IMR-90 (cell line): Measurements from ENCODE around the gene LANCL3. TPM values are rescaled to one million over a fixed set of nuclear protein-coding genes. Genes with fewer than 3 reads are reported as not detected.

Experiments
- ATAC-seq: fragments of 200-7000 bp; cut with Tn5 transposase; 2 replicates; pipeline ENCODE4 v1.9.1; 2020; ENCODE audit warnings: low read depth, mild to moderate bottlenecking, moderate library complexity
- BruUV-seq: library from RNA; stranded (reverse); fragments of 400-500 nt; replicated peaks from 2 replicates; lab custom pipeline; 2021; lab: Mats Ljungman, UMichigan
- CTCF ChIA-PET: fragments of 300-600 bp; formaldehyde crosslinking; extraction: SDS; loops from one replicate; lab custom pipeline; 2021; ENCODE audit warnings: antibody characterized with exemption; lab: Yijun Ruan, JAX
- POLR2A ChIA-PET: fragments of 300-600 bp; sonication (Branson Sonifier 250); formaldehyde crosslinking; loops from one replicate; lab custom pipeline; 2022; ENCODE audit warnings: antibody characterized with exemption; ENCODE audit not compliant: unreplicated experiment; lab: Charles Lee
- DNase-seq: peaks from one replicate; pipeline ENCODE4 v3.0.0; 2013
- H2AFZ ChIP-seq: replicated peaks from 2 replicates; pipeline ENCODE3; 2013; ENCODE audit warnings: low read length, mild to moderate bottlenecking; ENCODE audit not compliant: poor library complexity
- H2AK5ac ChIP-seq: 2 replicates; pipeline ENCODE4 v1.6.1; 2013; ENCODE audit warnings: low read depth, low read length, inconsistent platforms
- H2AK9ac ChIP-seq: replicated peaks from 2 replicates; pipeline ENCODE3; 2013; ENCODE audit warnings: mild to moderate bottlenecking, low read depth, low read length, moderate library complexity; ENCODE audit not compliant: poor library complexity
- H2BK120ac ChIP-seq: 2 replicates; pipeline ENCODE4 v1.6.1; 2013; ENCODE audit warnings: low read depth, low read length, inconsistent platforms
- H2BK15ac ChIP-seq: 3 replicates; pipeline ENCODE4 v1.6.1; 2013; ENCODE audit warnings: low read depth, low read length, inconsistent platforms
- H2BK20ac ChIP-seq: 2 replicates; pipeline ENCODE4 v1.6.1; 2013; ENCODE audit warnings: low read depth, mild to moderate bottlenecking, inconsistent platforms, low read length, moderate library complexity
- H2BK5ac ChIP-seq: 2 replicates; pipeline ENCODE4 v1.6.1; 2013; ENCODE audit warnings: mild to moderate bottlenecking, low read depth, low read length, inconsistent platforms; ENCODE audit not compliant: poor library complexity, severe bottlenecking
- H3K14ac ChIP-seq: replicated peaks from 2 replicates; pipeline ENCODE4 v1.6.1; 2013; ENCODE audit warnings: low read depth, low read length, inconsistent platforms
- H3K18ac ChIP-seq: 2 replicates; pipeline ENCODE4 v1.6.1; 2013; ENCODE audit warnings: low read depth, low read length, control low read depth
- H3K23ac ChIP-seq: 2 replicates; pipeline ENCODE4 v1.6.1; 2013; ENCODE audit warnings: low read depth, low read length, inconsistent platforms
- H3K27ac ChIP-seq: 2 replicates; pipeline ENCODE4 v1.5.1; 2013; ENCODE audit warnings: mild to moderate bottlenecking, control low read depth, low read length; ENCODE audit not compliant: insufficient read depth
- H3K27me3 ChIP-seq: 2 replicates; pipeline ENCODE4 v1.6.1; 2013; ENCODE audit warnings: low read length; ENCODE audit not compliant: control insufficient read depth, insufficient read depth
- H3K36me3 ChIP-seq: 2 replicates; pipeline ENCODE4 v1.6.1; 2013; ENCODE audit warnings: low read length, mixed read lengths; ENCODE audit not compliant: control insufficient read depth, insufficient read depth
- H3K4ac ChIP-seq: 2 replicates; pipeline ENCODE4 v1.6.1; 2013; ENCODE audit warnings: low read depth, low read length, inconsistent platforms
- H3K4me1 ChIP-seq: 2 replicates; pipeline ENCODE4 v1.6.1; 2013; ENCODE audit warnings: low read length, mixed read lengths; ENCODE audit not compliant: control insufficient read depth, insufficient read depth
- H3K4me2 ChIP-seq: 2 replicates; pipeline ENCODE4 v1.6.1; 2013; ENCODE audit warnings: low read depth, mild to moderate bottlenecking, control low read depth, low read length, moderate library complexity
- H3K4me3 ChIP-seq: 2 replicates; pipeline ENCODE4 v1.5.1; 2013; ENCODE audit warnings: low read depth, mild to moderate bottlenecking, control low read depth, low read length, moderate library complexity; ENCODE audit not compliant: insufficient read depth
- H3K56ac ChIP-seq: 2 replicates; pipeline ENCODE4 v1.6.1; 2013; ENCODE audit warnings: low read length, inconsistent platforms; ENCODE audit not compliant: insufficient read depth; ENCODE audit errors: extremely low read depth
- H3K79me1 ChIP-seq, 2 experiments: 2 replicates each; pipeline ENCODE4 v1.6.1; 2013; ENCODE audit warnings: low read length in 2 of 2, inconsistent platforms in 1 of 2, low read depth in 1 of 2
- H3K9ac ChIP-seq: 2 replicates; pipeline ENCODE4 v1.6.1; 2013; ENCODE audit warnings: low read depth, low read length, control low read depth
- H3K9me1 ChIP-seq: 2 replicates; pipeline ENCODE4 v1.6.1; 2013; ENCODE audit warnings: low read length, inconsistent platforms; ENCODE audit not compliant: insufficient read depth
- H3K9me3 ChIP-seq: 2 replicates; pipeline ENCODE4 v1.6.1; 2013; ENCODE audit warnings: low read length; ENCODE audit not compliant: control insufficient read depth, insufficient read depth
- H4K20me1 ChIP-seq: 2 replicates; pipeline ENCODE4 v1.6.1; 2013; ENCODE audit warnings: low read length, inconsistent platforms; ENCODE audit not compliant: insufficient read depth
- H4K5ac ChIP-seq: 2 replicates; pipeline ENCODE4 v1.6.1; 2013; ENCODE audit warnings: mild to moderate bottlenecking, low read depth, low read length, control low read depth
- H4K8ac ChIP-seq, 2 experiments: 2 replicates each; pipeline ENCODE4 v1.6.1; 2013; ENCODE audit warnings: low read depth in 2 of 2, low read length in 2 of 2, control low read depth in 1 of 2, inconsistent platforms in 1 of 2
- H4K91ac ChIP-seq: 2 replicates; pipeline ENCODE4 v1.6.1; 2013; ENCODE audit warnings: low read depth, low read length, inconsistent platforms; ENCODE audit not compliant: insufficient read depth
- CEBPB ChIP-seq: IDR thresholded peaks from 2 replicates; pipeline ENCODE4 v1.6.1; 2012; ENCODE audit warnings: low read depth, low read length, improper control_type of control experiment
- CHD1 ChIP-seq: IDR thresholded peaks from 2 replicates; pipeline ENCODE4 v1.6.1; 2012; ENCODE audit warnings: low read depth, low read length, improper control_type of control experiment
- FOS ChIP-seq: fragments of 150-350 bp; IDR thresholded peaks from 2 replicates; pipeline ENCODE4 v1.6.1; 2016; ENCODE audit warnings: low read depth, low read length
- MAFK ChIP-seq: IDR thresholded peaks from 2 replicates; pipeline ENCODE4 v1.6.1; 2012; ENCODE audit warnings: low read depth, low read length, improper control_type of control experiment
- MXI1 ChIP-seq: IDR thresholded peaks from 2 replicates; pipeline ENCODE4 v1.6.1; 2012; ENCODE audit warnings: low read depth, mild to moderate bottlenecking, low read length, moderate library complexity, borderline replicate concordance
- POLR2A ChIP-seq: IDR thresholded peaks from 2 replicates; pipeline ENCODE4 v1.6.1; 2012; ENCODE audit warnings: mild to moderate bottlenecking, low read depth, low read length
- RAD21 ChIP-seq: IDR thresholded peaks from 2 replicates; pipeline ENCODE4 v1.6.1; 2012; ENCODE audit warnings: low read length, improper control_type of control experiment
- RFX5 ChIP-seq: IDR thresholded peaks from 2 replicates; pipeline ENCODE4 v1.8.0; 2012; ENCODE audit warnings: low read depth, mild to moderate bottlenecking, low read length, moderate library complexity
- WGBS, 2 experiments: methylation state at CpG; one replicate each; pipeline versions ENCODE4 v1.1.5 to v1.1.7; 2013; ENCODE audit warnings: missing lambda C conversion rate in 2 of 2; ENCODE audit not compliant: insufficient read length in 1 of 2; ENCODE audit errors: extremely low coverage in 2 of 2; 5-methylcytosine and 5-hydroxymethylcytosine counted together
- dilution Hi-C: fragments of 300-500 bp; cut with HindIII; formaldehyde crosslinking; loops from one replicate; pipeline ENCODE4 v1.14.3; 2018; ENCODE audit warnings: low sequenced_read_pairs; ENCODE audit not compliant: unreplicated experiment
- in situ Hi-C: fragments of 300-500 bp; cut with MboI; formaldehyde crosslinking; loops from 3 replicates; pipeline ENCODE4 v1.14.3; 2019; ENCODE audit warnings: low sequenced_read_pairs, inconsistent platforms, mixed read lengths
- intact Hi-C: fragments of 100-400 bp; cut with micrococcal nuclease; formaldehyde crosslinking; loops from 2 replicates; pipeline ENCODE4 v1.10.0; 2022
- polyA plus RNA-seq, 3 experiments: library from polyadenylated mRNA; depleted of rRNA; stranded (reverse); fragments of >200 nt; gene quantifications; 2 replicates each; pipeline ENCODE4 v1.2.3, GENCODE V29; 2012; ENCODE audit warnings: low replicate concordance in 1 of 3
- total RNA-seq: library from RNA; depleted of rRNA; stranded (reverse); fragments of >200 nt; gene quantifications from 2 replicates; pipeline ENCODE4 v1.2.3, GENCODE V29; 2012
- TF ChIP-seq, protein P1 (sequence below): conservative IDR thresholded peaks from 2 replicates; pipeline ENCODE4 v1.5.1; 2012; ENCODE audit warnings: mild to moderate bottlenecking, low read depth, low read length, improper control_type of control experiment
- TF ChIP-seq, protein P2 (sequence below): fragments of 150-350 bp; IDR thresholded peaks from 2 replicates; pipeline ENCODE4 v1.6.1; 2016; ENCODE audit warnings: low read depth, mild to moderate bottlenecking, low read length, moderate library complexity, borderline replicate concordance

Gene LANCL3
- total and polyA plus RNA-seq, 2 of the 4 experiments (the other 2 are of a cell fraction): not detected

DNA sequence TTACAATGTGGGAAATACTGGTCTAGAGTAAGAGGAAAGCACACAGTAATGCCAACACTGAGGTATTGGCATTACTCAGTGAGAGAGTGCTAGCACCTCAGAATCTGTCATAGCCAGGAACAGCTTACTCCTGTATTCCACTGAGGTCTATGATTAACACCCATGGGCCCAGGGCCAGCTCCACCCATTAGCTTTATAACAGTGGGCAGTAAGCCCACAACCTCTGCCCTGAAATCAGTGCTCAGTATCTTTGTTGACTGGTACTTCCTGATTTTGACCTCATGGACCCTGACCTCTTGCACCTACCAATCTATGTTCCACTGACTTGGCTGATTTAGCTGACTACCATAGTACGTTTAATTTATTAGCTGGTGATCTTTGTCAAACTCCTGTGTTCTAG lies 56.1 kb downstream of the LANCL3 start:
- H3K23ac ChIP-seq: no peak overlapping the region
- no peaks in the 10 kb centered on the region for H3K4me1 ChIP-seq
- no peaks in the 10 kb centered on the region for H3K9me1 ChIP-seq
- H3K36me3 ChIP-seq: no peaks in the 10 kb centered on the region
- ChIA-PET POLR2A (no interaction called here), CTCF (interaction anchor here (0.5 kb wide), 1 partner anchor 1868 kb away, joined by 3 read pairs; no protein-coding TSS in a partner anchor)
- H2AK5ac ChIP-seq: no peak overlapping the region
- intact Hi-C loops (no loop called here), dilution Hi-C loops (no loop called here), in situ Hi-C loops (no loop called here)
- no peak overlapping the region for H4K91ac ChIP-seq
- H3K9me3 ChIP-seq: no peaks in the 10 kb centered on the region
- H3K79me1 ChIP-seq: no peaks in the 10 kb centered on the region
- H3K56ac ChIP-seq: no peak overlapping the region
- no TSS peak for BruUV-seq
- no peak overlapping the region for H2AFZ ChIP-seq
- no peak overlapping the region for H4K5ac ChIP-seq
- H2BK120ac ChIP-seq: no peak overlapping the region
- no peaks in the 10 kb centered on the region for H3K27me3 ChIP-seq
- no CpG with 5 or more reads among the region's 1 CpG for WGBS, 2 experiments
- H3K4me2 ChIP-seq: no peak overlapping the region
- H3K9ac ChIP-seq: no peak overlapping the region
- H3K14ac ChIP-seq: no peak overlapping the region
- H4K8ac ChIP-seq: no peak overlapping the region
- H3K27ac ChIP-seq: no peak overlapping the region
- no peak overlapping the region for H2BK20ac ChIP-seq
- no peak for TF ChIP-seq MXI1
- TF ChIP-seq, protein P1, sequence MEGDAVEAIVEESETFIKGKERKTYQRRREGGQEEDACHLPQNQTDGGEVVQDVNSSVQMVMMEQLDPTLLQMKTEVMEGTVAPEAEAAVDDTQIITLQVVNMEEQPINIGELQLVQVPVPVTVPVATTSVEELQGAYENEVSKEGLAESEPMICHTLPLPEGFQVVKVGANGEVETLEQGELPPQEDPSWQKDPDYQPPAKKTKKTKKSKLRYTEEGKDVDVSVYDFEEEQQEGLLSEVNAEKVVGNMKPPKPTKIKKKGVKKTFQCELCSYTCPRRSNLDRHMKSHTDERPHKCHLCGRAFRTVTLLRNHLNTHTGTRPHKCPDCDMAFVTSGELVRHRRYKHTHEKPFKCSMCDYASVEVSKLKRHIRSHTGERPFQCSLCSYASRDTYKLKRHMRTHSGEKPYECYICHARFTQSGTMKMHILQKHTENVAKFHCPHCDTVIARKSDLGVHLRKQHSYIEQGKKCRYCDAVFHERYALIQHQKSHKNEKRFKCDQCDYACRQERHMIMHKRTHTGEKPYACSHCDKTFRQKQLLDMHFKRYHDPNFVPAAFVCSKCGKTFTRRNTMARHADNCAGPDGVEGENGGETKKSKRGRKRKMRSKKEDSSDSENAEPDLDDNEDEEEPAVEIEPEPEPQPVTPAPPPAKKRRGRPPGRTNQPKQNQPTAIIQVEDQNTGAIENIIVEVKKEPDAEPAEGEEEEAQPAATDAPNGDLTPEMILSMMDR: no peak
- TF ChIP-seq, protein P2, sequence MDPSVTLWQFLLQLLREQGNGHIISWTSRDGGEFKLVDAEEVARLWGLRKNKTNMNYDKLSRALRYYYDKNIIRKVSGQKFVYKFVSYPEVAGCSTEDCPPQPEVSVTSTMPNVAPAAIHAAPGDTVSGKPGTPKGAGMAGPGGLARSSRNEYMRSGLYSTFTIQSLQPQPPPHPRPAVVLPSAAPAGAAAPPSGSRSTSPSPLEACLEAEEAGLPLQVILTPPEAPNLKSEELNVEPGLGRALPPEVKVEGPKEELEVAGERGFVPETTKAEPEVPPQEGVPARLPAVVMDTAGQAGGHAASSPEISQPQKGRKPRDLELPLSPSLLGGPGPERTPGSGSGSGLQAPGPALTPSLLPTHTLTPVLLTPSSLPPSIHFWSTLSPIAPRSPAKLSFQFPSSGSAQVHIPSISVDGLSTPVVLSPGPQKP: no peak
- TF ChIP-seq RFX5: no peak
- no peak for TF ChIP-seq CEBPB
- no peak for TF ChIP-seq MAFK
- no peak for TF ChIP-seq FOS
- no peak for TF ChIP-seq CHD1
- no peak for TF ChIP-seq RAD21
- TF ChIP-seq POLR2A: no peak
- no peak overlapping the region for H3K4ac ChIP-seq
- ATAC-seq: no peak
- DNase-seq: no peak
- no peak overlapping the region for H3K18ac ChIP-seq
- no peak overlapping the region for H2BK5ac ChIP-seq
- H3K4me3 ChIP-seq: no peak overlapping the region
- H4K20me1 ChIP-seq: no peaks in the 10 kb centered on the region
- no peak overlapping the region for H2AK9ac ChIP-seq
- no peak overlapping the region for H2BK15ac ChIP-seq
